DMS114 treated with DMSO at 0.1 percent for 48 hours (cell line): ENCODE results near the gene RNF208.

Source experiments
- DNase-seq: peaks from one replicate; lab custom pipeline; 2025; ENCODE audit not compliant: unreplicated experiment; lab: John Stamatoyannopoulos, UW

RNF208 gene

GRCh38 chr9:137178201-137178938 is 43.7 kb downstream of the RNF208 start:
- DNase-seq = no peak

GRCh38 chr9:137176302-137177182 is 45.5 kb downstream of the RNF208 start:
- DNase-seq = peak; percentile 29

GRCh38 chr9:137175345-137175961 is 46.6 kb downstream of the RNF208 start:
- no peak for DNase-seq

- DNase-seq = no peak
Observed at GRCh38 chr9:137174722-137175293, 47.2 kb downstream of the RNF208 start.

- DNase-seq = no peak
Observed at GRCh38 chr9:137173796-137174664, 48.0 kb downstream of the RNF208 start.

- DNase-seq = no peak
Observed at GRCh38 chr9:137172901-137173795, 48.9 kb downstream of the RNF208 start.

- DNase-seq = no peak
Observed at GRCh38 chr9:137171149-137171900, 50.7 kb downstream of the RNF208 start.

GRCh38 chr9:137170486-137171148 is 51.4 kb downstream of the RNF208 start:
- DNase-seq = no peak
